GM11168 (cell line): ENCODE data around the gene MAN1A1.

Experiments
- in situ Hi-C: fragments of 300-500 bp; cut with MboI; formaldehyde crosslinking; loops from one replicate; pipeline ENCODE4 v1.12.0; 2022; ENCODE audit warnings: low sequenced_read_pairs; ENCODE audit not compliant: unreplicated experiment

MAN1A1 gene

GRCh38 chr6:119283214-119283613, 66.3 kb downstream of the MAN1A1 start:
- in situ Hi-C loops = no loop called here

- in situ Hi-C loops = no loop called here
Measured at GRCh38 chr6:119280668-119281067, 68.9 kb downstream of the MAN1A1 start.

DNA sequence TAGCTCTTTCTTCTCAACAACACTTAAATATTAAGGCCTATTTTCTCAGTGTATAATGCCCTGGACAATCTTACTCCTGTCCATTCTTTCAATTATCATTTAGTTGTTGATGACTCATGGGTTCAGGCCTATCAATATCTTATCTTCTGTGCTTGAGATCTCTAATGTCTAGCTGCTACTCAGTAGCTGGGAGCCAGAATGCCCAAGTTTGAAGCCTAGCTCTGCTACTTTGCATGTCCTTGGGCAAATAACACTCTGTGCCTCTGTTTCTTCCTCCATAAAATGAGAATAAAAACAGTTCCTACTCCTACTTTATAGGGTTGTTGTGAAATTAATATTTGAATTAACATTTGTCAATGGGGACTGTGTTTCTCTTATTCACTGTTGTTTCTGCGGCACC, 69.5 kb downstream of the MAN1A1 start:
- in situ Hi-C loops = no loop called here

GRCh38 chr6:119278625-119279024, 70.9 kb downstream of the MAN1A1 start:
- in situ Hi-C loops = no loop called here

DNA sequence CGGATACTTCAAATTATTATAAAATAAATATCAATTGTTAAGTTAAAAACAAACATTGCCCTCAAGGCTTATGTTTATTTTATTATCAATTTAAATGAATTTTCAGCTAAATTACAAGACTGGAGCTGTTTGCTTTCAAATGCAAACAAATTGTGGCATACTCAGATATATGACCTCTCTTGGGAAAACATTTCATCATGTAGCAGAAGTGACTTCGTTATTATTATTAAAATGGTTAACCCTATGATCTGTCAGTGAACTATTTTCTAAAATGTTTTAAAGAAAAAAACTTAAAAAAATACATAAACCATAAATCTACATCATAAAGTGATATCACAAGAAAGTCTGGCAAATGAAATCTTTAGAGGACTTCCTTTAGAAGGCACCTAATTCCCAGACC, 72.5 kb downstream of the MAN1A1 start:
- in situ Hi-C loops = no loop called here

DNA sequence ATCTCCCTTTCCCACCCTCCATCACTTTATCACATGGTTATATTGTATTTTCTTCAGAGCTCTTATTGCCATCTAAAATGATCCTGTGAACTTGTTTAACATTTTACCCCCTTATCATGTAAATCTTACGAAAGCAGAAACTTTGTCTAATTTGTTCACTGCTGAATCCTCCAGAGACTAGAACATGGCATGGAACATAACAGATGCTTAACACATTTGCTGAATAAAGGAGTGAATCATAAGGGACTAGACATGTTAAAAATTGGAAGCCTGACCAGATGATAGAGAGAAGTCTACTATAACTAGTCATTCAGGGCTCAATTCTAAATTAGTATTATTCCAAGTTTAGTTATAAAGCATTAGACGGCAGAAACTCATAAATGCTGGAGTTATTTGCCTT, 73.3 kb downstream of the MAN1A1 start:
- in situ Hi-C loops = no loop called here

GRCh38 chr6:119274197-119274595, 75.4 kb downstream of the MAN1A1 start:
- in situ Hi-C loops = no loop called here

- in situ Hi-C loops = no loop called here
Measured at GRCh38 chr6:119273272-119274196, 76.0 kb downstream of the MAN1A1 start.

DNA sequence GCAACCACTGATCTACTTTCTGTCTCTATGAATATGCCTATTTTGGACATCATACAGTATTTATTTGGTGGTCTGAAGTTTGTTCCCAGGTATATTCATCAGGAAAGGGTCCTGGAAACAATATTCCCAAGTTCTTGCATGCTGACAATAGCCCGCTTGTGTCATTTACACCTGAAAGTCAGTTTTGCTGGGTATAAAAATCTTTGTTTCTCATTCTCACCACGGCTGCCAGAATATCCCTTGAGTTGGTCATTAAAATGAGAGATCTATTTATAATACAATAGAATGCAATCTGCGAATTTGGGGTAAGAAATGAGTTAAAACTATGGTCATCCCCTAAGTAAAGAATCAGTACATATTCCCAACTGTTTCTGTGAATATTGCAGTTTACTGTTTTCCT, 79.0 kb downstream of the MAN1A1 start:
- in situ Hi-C loops = no loop called here

GRCh38 chr6:119269266-119270103, 80.1 kb downstream of the MAN1A1 start:
- in situ Hi-C loops = no loop called here

DNA sequence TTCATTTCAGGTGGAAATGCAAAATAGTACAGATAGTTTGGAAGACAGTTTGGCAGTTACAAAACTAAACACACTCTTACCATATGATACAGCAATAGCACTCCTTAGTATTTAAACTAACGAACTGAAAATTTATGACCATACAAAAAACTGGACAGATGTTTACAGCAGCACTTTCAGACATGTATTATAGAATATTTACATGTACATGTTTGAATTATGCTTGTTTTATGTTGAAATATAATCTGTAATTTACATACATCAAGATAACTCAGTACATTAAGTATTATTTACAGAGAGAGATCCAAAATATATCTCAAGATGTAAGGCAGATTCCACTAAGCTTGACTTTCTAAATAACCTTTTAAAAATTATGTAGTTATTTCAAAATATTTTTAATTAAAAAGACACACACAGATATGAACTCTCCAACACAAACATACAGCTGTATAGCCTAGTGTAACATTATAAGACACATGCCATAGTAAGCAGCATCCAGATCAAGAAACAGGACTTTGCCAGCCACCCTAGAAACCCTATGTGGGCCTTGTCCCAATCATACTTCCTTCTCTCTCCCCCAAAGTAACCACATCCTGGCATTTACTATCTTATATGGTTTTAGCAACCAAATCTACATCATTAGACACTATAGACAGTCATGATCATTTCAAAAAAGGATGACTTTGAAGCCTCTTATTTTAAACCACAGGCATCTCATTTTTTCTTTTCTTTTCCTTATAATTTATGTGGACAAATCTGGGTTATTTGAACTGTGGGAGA, 82.2 kb downstream of the MAN1A1 start:
- in situ Hi-C loops = no loop called here

GRCh38 chr6:119264854-119265397, 84.6 kb downstream of the MAN1A1 start:
- in situ Hi-C loops = no loop called here

- in situ Hi-C loops = no loop called here
Measured at GRCh38 chr6:119262612-119263011, 86.9 kb downstream of the MAN1A1 start.

- in situ Hi-C loops = no loop called here
Measured at GRCh38 chr6:119261944-119262284, 87.6 kb downstream of the MAN1A1 start.

GRCh38 chr6:119259027-119259426, 90.5 kb downstream of the MAN1A1 start:
- in situ Hi-C loops = no loop called here

DNA sequence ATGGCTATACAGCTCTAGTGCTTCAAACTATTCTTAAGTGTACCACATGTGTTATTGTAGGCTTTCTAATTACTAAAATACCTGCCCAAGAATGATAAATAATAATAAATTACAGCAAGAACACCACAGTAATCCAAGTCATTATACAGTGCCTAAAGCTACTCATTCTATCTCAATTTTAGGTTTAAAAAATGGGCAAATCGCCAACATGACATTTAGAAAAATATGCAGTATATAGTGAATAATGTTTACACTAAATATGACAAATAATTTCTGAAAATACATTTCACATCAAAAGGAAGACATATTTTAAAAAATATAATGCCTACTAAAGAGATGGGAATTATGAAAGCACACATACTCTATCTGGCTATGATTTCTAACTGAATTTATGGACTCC, 91.8 kb downstream of the MAN1A1 start:
- in situ Hi-C loops = no loop called here

DNA sequence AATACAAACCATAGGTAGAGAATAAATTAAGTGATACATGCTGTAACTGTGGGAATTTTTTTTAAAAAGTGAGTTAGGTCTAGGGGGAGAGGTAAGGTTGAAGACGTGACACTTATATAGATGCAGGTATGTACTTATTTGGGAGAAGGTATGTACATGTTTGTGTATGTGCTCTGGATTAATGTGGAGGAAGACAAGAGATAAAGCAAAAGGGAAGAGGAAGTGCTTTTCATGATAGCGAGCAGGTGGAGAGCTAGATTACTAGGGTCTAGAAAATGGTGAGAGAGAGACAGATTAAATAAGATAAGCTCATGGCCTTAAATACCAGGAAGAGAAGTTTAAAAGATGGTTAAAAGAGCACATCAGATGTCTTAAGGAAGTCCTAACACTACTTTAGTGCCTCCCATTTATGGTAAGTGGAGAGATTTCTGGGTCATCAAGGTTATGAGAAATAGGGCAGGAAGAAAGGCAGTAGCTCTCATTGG, 92.5 kb downstream of the MAN1A1 start:
- in situ Hi-C loops = no loop called here

DNA sequence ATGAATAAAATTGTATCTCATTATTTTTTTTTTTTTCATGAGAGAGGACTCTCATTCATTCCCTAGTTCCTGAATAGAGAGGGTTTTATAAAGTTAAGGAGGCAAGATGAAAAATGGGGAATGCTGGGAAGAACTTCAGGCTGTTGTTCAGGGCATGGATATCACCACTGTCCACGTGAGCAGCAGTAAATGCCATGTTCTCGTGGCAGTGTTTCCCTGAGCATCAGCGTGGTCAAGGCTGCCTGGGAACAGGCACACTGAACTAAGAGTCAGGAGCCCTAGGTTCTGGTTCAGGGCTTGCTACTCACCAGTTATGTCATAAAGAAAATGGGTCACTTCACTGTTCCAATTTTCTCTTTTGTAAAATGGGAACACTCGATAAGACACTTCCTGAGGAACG, 93.2 kb downstream of the MAN1A1 start:
- in situ Hi-C loops = no loop called here

- in situ Hi-C loops = no loop called here
Measured at GRCh38 chr6:119255492-119255891, 94.1 kb downstream of the MAN1A1 start.

GRCh38 chr6:119250036-119250435, 99.5 kb downstream of the MAN1A1 start:
- in situ Hi-C loops = no loop called here
